Measurements from ENCODE around the gene GRAMD1B. TPM values are rescaled to one million over a fixed set of nuclear protein-coding genes. Genes with fewer than 3 reads are reported as not detected.
A peak's percentile ranks its signal among the peaks of the same experiment; 100 is the strongest.

GRAMD1B gene
- total RNA-seq, 1 donor from 2014 or later: 15.0 TPM

DNA sequence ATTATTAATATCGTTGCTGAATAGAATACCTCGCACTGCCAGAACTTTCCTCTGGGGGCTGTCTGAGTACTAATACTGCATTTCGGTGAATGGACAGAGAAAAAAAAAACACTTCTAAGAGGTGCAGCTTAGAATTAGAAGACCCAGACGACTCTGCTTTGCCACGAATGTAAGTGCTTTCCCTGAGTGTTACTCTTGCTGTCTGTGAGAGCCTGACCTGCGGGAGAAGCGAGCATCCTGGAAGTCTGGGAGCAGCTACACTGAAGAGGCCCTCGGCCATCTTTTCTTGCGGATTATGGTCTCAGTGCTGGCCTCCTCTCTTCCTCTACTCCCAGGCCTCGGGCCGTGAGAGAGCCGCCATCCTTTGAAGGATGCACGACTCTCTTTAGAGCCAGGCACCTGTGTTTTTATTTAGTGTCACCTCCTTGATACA lies 129.5 kb downstream of the GRAMD1B start:
- Mint-ChIP-seq H3K4me1 (peaks cover 23% of the 10 kb centered on the region), H3K36me3 (ENCODE audit: low read depth) (no peaks in the 10 kb centered on the region), H3K27me3 (no peaks in the 10 kb centered on the region), H3K4me3 (peak overlapping the region; percentile 86), H3K27ac (peak overlapping the region; percentile 68), H3K9me3 (no peaks in the 10 kb centered on the region)
- ChIA-PET POLR2A (interaction anchor here (1.1 kb wide), 1 partner anchor 75 kb away, joined by 4 read pairs; no protein-coding TSS in a partner anchor), CTCF (interaction anchor here (0.8 to 1.7 kb wide), 3 partner anchors 14 to 152 kb away, joined by 3 to 6 read pairs (median 4); no protein-coding TSS in a partner anchor)
- intact Hi-C loops (cut with micrococcal nuclease): no loop called here
- peak; percentile 8 for ATAC-seq (ENCODE audit: low read depth)
- TF ChIP-seq, protein P1, sequence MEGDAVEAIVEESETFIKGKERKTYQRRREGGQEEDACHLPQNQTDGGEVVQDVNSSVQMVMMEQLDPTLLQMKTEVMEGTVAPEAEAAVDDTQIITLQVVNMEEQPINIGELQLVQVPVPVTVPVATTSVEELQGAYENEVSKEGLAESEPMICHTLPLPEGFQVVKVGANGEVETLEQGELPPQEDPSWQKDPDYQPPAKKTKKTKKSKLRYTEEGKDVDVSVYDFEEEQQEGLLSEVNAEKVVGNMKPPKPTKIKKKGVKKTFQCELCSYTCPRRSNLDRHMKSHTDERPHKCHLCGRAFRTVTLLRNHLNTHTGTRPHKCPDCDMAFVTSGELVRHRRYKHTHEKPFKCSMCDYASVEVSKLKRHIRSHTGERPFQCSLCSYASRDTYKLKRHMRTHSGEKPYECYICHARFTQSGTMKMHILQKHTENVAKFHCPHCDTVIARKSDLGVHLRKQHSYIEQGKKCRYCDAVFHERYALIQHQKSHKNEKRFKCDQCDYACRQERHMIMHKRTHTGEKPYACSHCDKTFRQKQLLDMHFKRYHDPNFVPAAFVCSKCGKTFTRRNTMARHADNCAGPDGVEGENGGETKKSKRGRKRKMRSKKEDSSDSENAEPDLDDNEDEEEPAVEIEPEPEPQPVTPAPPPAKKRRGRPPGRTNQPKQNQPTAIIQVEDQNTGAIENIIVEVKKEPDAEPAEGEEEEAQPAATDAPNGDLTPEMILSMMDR (IDR thresholded peaks at IDR 0.05): no peak
- no peak for DNase-seq

DNA sequence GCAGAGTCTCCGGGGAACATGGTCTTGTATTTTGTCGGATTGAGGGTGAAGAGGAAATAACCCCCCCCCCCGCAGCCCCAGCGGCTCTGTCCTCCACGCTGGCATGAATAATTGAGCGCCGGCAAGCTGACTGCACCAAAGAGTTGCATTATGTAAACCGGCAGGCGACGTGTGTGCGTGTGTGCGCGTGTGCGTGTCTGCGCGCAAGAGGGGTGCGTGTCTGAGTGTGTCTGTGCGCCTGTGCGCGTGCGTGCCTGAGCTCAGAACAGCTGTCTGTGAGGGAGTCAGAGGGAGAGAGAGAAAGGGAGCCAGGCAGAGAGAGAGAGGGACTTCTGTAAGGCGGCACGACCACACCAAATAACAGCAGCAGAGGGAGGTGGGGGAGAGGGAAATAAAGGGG lies 129.9 kb downstream of the GRAMD1B start:
- H3K9me3 Mint-ChIP-seq: no peaks in the 10 kb centered on the region
- H3K36me3 Mint-ChIP-seq (ENCODE audit: low read depth): no peaks in the 10 kb centered on the region
- H3K4me1 Mint-ChIP-seq: peaks cover 23% of the 10 kb centered on the region
- H3K27ac Mint-ChIP-seq: peak overlapping the region; percentile 68
- ATAC-seq (ENCODE audit: low read depth) (peak; percentile 88), DNase-seq (peak; percentile 38)
- H3K27me3 Mint-ChIP-seq: no peaks in the 10 kb centered on the region
- ChIA-PET CTCF (interaction anchor here (1.5 to 1.7 kb wide), 2 partner anchors 17 to 152 kb away, joined by 4 to 6 read pairs; no protein-coding TSS in a partner anchor), POLR2A (interaction anchor here (0.6 to 1.1 kb wide), 2 partner anchors 76 to 570 kb away, joined by 3 to 4 read pairs; no protein-coding TSS in a partner anchor)
- H3K4me3 Mint-ChIP-seq: peak overlapping the region; percentile 86
- intact Hi-C loops (cut with micrococcal nuclease): loop anchor here (2.0 kb wide), 1 partner anchor 17 kb away; no protein-coding TSS in a partner anchor
- TF ChIP-seq, protein P1 (IDR thresholded peaks at IDR 0.05): no peak

DNA sequence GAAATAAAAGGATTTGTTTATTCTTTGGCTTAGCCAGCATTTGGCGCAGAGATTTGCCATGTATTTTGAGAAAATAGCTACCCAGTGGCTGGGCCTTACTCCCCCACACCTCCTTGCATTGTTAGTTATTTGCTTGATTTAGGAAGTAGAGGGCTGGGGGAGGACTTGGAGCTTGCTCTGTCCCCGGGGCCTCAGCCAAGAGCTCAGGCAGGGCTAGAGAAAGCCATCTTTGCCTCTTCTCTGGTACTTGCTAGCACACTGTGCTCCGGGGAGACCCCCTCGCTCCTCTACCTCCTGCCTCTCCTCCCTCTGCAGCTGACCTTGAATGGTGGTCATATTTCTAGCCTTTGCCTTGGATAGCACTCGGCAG lies 131.3 kb downstream of the GRAMD1B start:
- CTCF ChIA-PET: interaction anchor here (2.0 kb wide), 1 partner anchor 15 kb away, joined by 11 read pairs; no protein-coding TSS in a partner anchor
- no peak for DNase-seq
- no peaks in the 10 kb centered on the region for H3K27me3 Mint-ChIP-seq
- no peak overlapping the region for H3K27ac Mint-ChIP-seq
- peaks cover 23% of the 10 kb centered on the region for H3K4me1 Mint-ChIP-seq
- no peaks in the 10 kb centered on the region for H3K36me3 Mint-ChIP-seq (ENCODE audit: low read depth)
- H3K9me3 Mint-ChIP-seq: no peaks in the 10 kb centered on the region
- TF ChIP-seq, protein P1 (IDR thresholded peaks at IDR 0.05): no peak
- intact Hi-C loops (cut with micrococcal nuclease): loop anchor here (2.0 kb wide), 1 partner anchor 15 kb away; no protein-coding TSS in a partner anchor
- ATAC-seq (ENCODE audit: low read depth): no peak
- POLR2A ChIA-PET: no interaction called here
- peak overlapping the region; percentile 86 for H3K4me3 Mint-ChIP-seq

DNA sequence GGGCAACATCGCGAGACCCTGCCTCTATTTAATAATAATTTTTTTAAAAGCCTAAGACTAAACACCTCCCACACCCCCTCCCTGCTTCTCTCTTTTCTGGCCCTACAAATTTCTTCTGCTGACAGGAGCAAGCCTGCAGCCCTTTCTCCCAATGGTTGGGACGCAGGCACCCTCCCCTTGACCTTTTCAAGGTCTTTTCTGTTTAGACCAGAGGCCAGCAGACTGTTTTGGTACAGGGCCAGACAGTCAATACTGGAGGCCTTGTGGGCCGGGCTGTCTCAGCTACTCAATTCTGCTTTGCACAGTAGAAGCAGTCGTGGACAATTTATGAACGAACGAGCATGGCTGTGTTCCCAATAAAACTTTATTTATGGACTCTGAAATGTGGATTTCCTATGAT lies 132.1 kb downstream of the GRAMD1B start:
- H3K9me3 Mint-ChIP-seq: no peaks in the 10 kb centered on the region
- no peaks in the 10 kb centered on the region for H3K36me3 Mint-ChIP-seq (ENCODE audit: low read depth)
- ChIA-PET POLR2A (no interaction called here), CTCF (interaction anchor here (0.5 to 2.0 kb wide), 3 partner anchors 14 to 79 kb away, joined by 3 to 11 read pairs (median 3); no protein-coding TSS in a partner anchor)
- intact Hi-C loops (cut with micrococcal nuclease): no loop called here
- no peak overlapping the region for H3K27ac Mint-ChIP-seq
- ATAC-seq (ENCODE audit: low read depth) (no peak), DNase-seq (no peak)
- H3K27me3 Mint-ChIP-seq: no peaks in the 10 kb centered on the region
- no peak overlapping the region for H3K4me3 Mint-ChIP-seq
- TF ChIP-seq, protein P1 (IDR thresholded peaks at IDR 0.05): no peak
- H3K4me1 Mint-ChIP-seq: peaks cover 23% of the 10 kb centered on the region

DNA sequence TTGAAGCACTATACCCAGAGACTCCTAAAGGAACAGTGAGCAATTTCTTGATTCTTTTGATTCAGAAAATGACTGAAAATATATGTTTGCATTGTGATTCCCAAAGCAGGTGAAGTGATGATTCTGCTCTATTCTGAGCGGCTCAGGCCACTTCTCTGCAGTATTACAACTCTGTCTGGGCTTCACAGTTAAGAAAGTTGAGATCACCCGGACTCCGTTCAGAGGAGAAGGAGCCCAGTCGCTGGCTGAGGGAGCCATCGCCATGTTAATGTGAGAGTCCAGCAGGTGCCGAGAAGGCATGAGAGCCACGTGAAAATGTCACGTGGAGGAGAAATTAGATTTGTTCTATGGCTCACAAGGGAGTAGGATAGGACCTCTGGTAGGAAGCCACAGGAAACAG lies 132.8 kb downstream of the GRAMD1B start:
- DNase-seq (no peak), ATAC-seq (ENCODE audit: low read depth) (no peak)
- no peak overlapping the region for H3K4me3 Mint-ChIP-seq
- CTCF ChIA-PET: no interaction called here
- no peaks in the 10 kb centered on the region for H3K9me3 Mint-ChIP-seq
- no peak overlapping the region for H3K27ac Mint-ChIP-seq
- TF ChIP-seq, protein P1 (IDR thresholded peaks at IDR 0.05): no peak
- H3K4me1 Mint-ChIP-seq: peaks cover 23% of the 10 kb centered on the region
- POLR2A ChIA-PET: no interaction called here
- no peaks in the 10 kb centered on the region for H3K27me3 Mint-ChIP-seq
- H3K36me3 Mint-ChIP-seq (ENCODE audit: low read depth): no peaks in the 10 kb centered on the region
- intact Hi-C loops (cut with micrococcal nuclease): no loop called here

All from activated B cell treated with CpG ODN at 0.5 μM for 24 hours (primary cell).